GM12892 (cell line): ENCODE results near the gene USP3.
"Not testable (repeated sequence)": the region's sequence is repeated elsewhere in the genome, so short reads cannot be mapped to it uniquely, and the experiment has no call there.

Experiments used
- DNase-seq: peaks from one replicate; pipeline ENCODE4 v3.0.0; 2011; ENCODE audit not compliant: insufficient read length
- FAIRE-seq: peaks from 2 replicates; lab custom pipeline; 2011; peaks lifted over from hg19 to GRCh38; lab: Jason Lieb, UNC
- POLR2A ChIP-seq: IDR thresholded peaks from 2 replicates; pipeline ENCODE4 v1.6.1; 2011; ENCODE audit warnings: low read depth, low read length, control low read depth
- POLR2AphosphoS5 ChIP-seq: IDR thresholded peaks from 2 replicates; pipeline ENCODE4 v1.6.1; 2011; ENCODE audit warnings: low read depth, low read length, control low read depth
- TAF1 ChIP-seq: IDR thresholded peaks from 2 replicates; pipeline ENCODE4 v1.6.1; 2011; ENCODE audit warnings: low read depth, mild to moderate bottlenecking, control low read depth, low read length, borderline replicate concordance

USP3 gene

GRCh38 chr15:63481105-63481810 lies 23.1 kb upstream of the USP3 start:
- no peak for DNase-seq
- FAIRE-seq: peak; percentile 57
- TF ChIP-seq POLR2AphosphoS5: no peak
- no peak for TF ChIP-seq TAF1
- no peak for TF ChIP-seq POLR2A

- DNase-seq (no peak), FAIRE-seq (no peak)
- TF ChIP-seq POLR2A: no peak
- no peak for TF ChIP-seq TAF1
- no peak for TF ChIP-seq POLR2AphosphoS5
Observed at GRCh38 chr15:63482874-63483323, 21.5 kb upstream of the USP3 start.

GRCh38 chr15:63483521-63484371 lies 20.6 kb upstream of the USP3 start:
- DNase-seq: no peak
- FAIRE-seq: peak; percentile 70
- TF ChIP-seq POLR2A (no peak), TAF1 (no peak), POLR2AphosphoS5 (no peak)

GRCh38 chr15:63484433-63485186 lies 19.8 kb upstream of the USP3 start:
- FAIRE-seq: no peak
- no peak for DNase-seq
- TF ChIP-seq TAF1 (no peak), POLR2AphosphoS5 (no peak), POLR2A (no peak)

- TF ChIP-seq POLR2AphosphoS5: no peak
- TF ChIP-seq POLR2A: no peak
- TF ChIP-seq TAF1: no peak
- peak; percentile 71 for DNase-seq
- FAIRE-seq: peak; percentile 92
Observed at GRCh38 chr15:63487076-63487757, 17.2 kb upstream of the USP3 start.

DNA sequence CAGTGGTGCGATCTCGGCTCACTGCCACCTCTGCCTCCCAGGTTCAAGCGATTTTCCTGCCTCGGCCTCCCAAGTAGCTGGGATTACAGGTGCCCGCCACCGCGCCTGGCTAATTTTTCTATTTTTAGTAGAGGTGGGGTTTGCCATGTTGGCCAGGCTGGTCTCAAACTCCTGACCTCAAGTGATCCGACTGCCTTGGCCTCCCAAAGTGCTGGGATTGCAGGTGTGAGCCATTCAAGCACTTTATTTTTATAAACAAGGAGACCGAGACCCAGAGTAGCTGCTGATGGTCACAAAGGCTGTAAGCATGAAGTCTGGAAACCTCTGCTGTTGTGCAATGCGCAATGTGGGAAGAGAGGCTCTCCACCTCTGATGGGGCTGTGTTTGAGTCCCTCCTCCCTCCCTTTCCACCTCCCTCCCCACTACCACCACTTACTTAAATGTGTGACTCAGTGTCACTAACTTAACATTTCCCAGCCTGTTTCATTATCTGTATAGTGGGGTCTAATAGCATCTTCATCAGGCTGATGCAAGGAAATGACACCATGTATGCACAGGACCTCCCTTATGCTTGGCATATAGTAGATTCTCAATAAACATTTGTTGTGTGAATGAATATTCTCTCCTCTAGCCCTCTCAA lies 16.5 kb upstream of the USP3 start:
- FAIRE-seq, DNase-seq: not testable (repeated sequence)

DNA sequence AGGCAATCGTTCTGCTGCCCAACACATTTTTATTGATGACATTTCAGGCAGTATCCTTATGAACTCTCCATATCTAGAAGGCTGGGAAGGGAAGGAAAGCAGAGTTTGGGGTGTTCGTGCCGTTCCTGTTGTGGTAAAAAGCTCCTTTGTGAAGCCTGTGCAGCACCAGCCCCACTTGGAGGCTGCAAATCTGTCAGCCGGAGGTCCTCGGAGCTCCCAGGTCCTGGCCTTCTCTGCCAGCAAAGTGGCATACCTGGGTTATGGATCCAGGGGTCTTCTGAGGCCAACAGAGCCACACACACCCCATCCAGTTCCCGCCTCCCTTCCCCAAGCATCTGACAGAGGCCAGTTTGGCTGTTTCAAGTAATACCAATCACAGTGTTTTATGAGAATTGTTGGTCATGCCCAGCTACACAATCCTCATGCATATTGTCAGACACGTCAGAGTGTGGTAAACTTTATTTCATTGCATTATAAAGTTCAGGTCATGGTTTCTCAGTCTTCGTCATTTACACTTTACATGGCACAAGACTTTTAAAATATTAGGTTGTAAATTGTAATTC lies 15.9 kb upstream of the USP3 start:
- no peak for TF ChIP-seq POLR2AphosphoS5
- TF ChIP-seq TAF1: no peak
- no peak for TF ChIP-seq POLR2A
- FAIRE-seq (no peak), DNase-seq (no peak)

DNA sequence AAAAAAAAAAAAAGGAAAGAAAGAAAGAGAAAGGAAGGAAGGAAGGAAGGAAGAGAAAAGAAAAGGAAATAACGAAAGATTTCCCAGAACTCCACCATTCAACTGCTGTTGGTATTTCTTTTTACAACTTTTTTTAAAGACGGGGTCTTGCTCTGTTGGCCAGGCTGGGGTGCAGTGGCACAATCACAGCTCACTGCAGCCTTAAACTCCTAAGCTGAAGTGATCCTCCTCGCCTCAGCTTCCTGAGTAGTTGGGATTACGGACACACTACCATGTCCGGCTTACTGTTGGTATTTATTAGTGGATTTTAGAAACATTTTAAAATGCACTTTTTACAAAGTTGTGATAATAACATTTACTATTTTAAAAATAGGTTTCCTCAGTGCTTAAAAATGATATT lies 15.0 kb upstream of the USP3 start:
- TF ChIP-seq POLR2A (no peak), TAF1 (no peak), POLR2AphosphoS5 (no peak)
- DNase-seq (no peak), FAIRE-seq (no peak)

DNA sequence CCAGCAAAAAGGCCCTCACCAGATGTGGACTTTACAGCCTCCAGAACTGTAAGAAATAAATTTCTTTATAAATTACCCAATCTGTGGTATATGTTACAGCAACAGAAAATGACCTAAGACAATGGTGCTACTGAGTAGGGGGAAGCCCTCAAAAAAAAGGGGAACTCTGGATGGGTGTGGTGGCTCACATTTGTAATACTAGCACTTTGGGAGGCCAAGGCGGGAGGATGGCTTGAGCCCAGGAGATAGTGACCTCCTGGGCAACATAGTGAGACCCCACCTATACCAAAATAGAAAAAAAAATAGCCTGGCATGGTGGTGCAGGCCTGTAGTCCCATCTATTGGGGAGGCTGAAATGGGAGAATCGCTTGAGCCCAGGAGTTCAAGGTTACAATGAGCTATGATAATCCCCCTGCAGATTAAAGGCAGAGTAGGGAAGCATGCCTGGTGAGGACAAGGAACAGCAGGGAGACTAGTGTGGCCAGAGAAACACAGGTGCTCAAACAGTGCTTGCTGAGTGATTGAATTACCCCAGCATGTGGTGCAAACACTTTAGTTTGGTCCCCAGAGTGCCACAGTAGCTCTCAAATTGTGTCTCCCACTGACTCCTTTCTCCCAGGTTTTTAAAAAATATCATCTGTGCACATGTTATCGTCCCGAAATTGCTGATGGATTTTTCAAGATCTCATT lies 13.9 kb upstream of the USP3 start:
- FAIRE-seq (no peak), DNase-seq (no peak)
- TF ChIP-seq POLR2AphosphoS5 (no peak), POLR2A (no peak), TAF1 (no peak)

DNA sequence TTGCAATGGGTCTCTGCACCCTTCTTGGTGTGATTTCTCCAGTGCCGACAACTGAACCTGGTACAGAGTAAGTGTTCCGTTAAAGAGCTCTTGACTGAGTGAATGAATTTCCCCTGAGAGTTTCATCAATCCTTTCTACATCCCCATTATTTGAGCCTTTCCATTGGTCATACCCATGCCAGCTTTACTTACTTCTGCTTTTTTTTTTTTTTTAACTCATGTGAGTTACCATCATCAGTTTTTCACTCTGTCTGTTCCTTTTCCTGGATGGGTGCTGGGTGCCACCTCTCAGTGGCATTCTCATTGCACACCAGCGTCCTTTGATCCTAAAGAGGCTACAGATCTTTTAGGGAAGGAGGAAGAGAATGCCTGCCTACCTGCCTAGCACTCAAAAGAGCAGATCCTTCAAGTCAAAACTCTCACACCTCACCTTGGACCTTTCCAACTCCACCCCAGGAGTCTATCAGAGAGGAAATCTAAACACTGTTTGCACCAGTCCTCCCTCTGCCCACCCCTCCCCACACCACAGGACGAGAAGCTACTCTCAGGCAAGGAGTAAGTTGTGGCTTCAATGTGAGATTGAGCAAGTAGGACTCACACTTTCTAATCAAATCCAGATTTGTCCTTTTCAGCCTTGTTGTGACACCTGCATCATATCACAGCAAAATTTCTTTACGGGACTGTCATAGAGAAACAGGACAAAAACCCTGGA lies 13.1 kb upstream of the USP3 start:
- TF ChIP-seq TAF1 (no peak), POLR2A (no peak), POLR2AphosphoS5 (no peak)
- DNase-seq (no peak), FAIRE-seq (no peak)
